Left forelimb (tissue), 1 donor: ENCODE data around the gene PPP4R2.
A peak's percentile ranks its signal among the peaks of the same experiment; 100 is the strongest.

Experiments used
- DNase-seq: peaks from one replicate; pipeline ENCODE4 v3.0.0-alpha.2; 2018; ENCODE audit warnings: low spot score

Gene PPP4R2

GRCh38 chr3:72996473-72997333, at the start of gene PPP4R2:
Gene PPP4R2, plus strand, starts transcription at chr3:72996811. Its CDS starts 227 bp downstream, at chr3:72997038.
- peak; percentile 96 for DNase-seq

- no peak for DNase-seq
Measured at GRCh38 chr3:72947715-72948490, 48.7 kb upstream of the PPP4R2 start.

GRCh38 chr3:72949016-72949415, 47.6 kb upstream of the PPP4R2 start:
- DNase-seq = no peak

GRCh38 chr3:72950372-72950771, 46.2 kb upstream of the PPP4R2 start:
- no peak for DNase-seq

- no peak for DNase-seq
Measured at GRCh38 chr3:72950801-72951200, 45.8 kb upstream of the PPP4R2 start.

- no peak for DNase-seq
Measured at GRCh38 chr3:72951259-72951722, 45.3 kb upstream of the PPP4R2 start.

- DNase-seq = no peak
Measured at GRCh38 chr3:72953325-72953956, 43.2 kb upstream of the PPP4R2 start.

GRCh38 chr3:72957297-72957696, 39.3 kb upstream of the PPP4R2 start:
- no peak for DNase-seq

- DNase-seq = no peak
Measured at GRCh38 chr3:72959336-72959735, 37.3 kb upstream of the PPP4R2 start.

- DNase-seq = no peak
Measured at GRCh38 chr3:72960812-72961518, 35.6 kb upstream of the PPP4R2 start.

GRCh38 chr3:72961752-72962151, 34.9 kb upstream of the PPP4R2 start:
- no peak for DNase-seq

- no peak for DNase-seq
Measured at GRCh38 chr3:72962317-72962716, 34.3 kb upstream of the PPP4R2 start.

GRCh38 chr3:72964633-72965032, 32.0 kb upstream of the PPP4R2 start:
- no peak for DNase-seq

- no peak for DNase-seq
Measured at GRCh38 chr3:72968266-72968664, 28.3 kb upstream of the PPP4R2 start.

- DNase-seq = no peak
Measured at GRCh38 chr3:72969766-72970165, 26.8 kb upstream of the PPP4R2 start.

- no peak for DNase-seq
Measured at GRCh38 chr3:72970942-72971341, 25.7 kb upstream of the PPP4R2 start.

GRCh38 chr3:72972706-72973030, 23.9 kb upstream of the PPP4R2 start:
- no peak for DNase-seq

- no peak for DNase-seq
Measured at GRCh38 chr3:72973031-72973723, 23.4 kb upstream of the PPP4R2 start.

GRCh38 chr3:72973786-72974185, 22.8 kb upstream of the PPP4R2 start:
- no peak for DNase-seq

GRCh38 chr3:72974956-72975355, 21.7 kb upstream of the PPP4R2 start:
- no peak for DNase-seq

GRCh38 chr3:72976281-72976741, 20.3 kb upstream of the PPP4R2 start:
- DNase-seq = no peak
